Stimulated activated naive CD8-positive, alpha-beta T cell treated with anti-CD3 and anti-CD28 coated beads, Interleukin-15, amount 100 ng/mL, for 72 hours (primary cell): ENCODE measurements around the gene DIP2C.

ENCODE experiments used
- ATAC-seq: fragments of 150-1000 bp; cut with Tn5 transposase; 2 replicates; pipeline ENCODE4 v1.10.0; 2021; ENCODE audit warnings: mild to moderate bottlenecking, moderate library complexity
- DNase-seq, 2 donors: peaks; one replicate each; pipeline ENCODE4 v3.0.0; 2021 to 2022
- H3K27ac Mint-ChIP-seq, 2 donors: one replicate each; pipeline ENCODE4 v1.8.0; 2022; ENCODE audit warnings: mild to moderate bottlenecking in 2 of 2, mixed read lengths in 2 of 2, moderate library complexity in 2 of 2
- H3K27me3 Mint-ChIP-seq: one replicate; pipeline ENCODE4 v1.8.0; 2022; ENCODE audit warnings: mixed read lengths
- H3K4me1 Mint-ChIP-seq: one replicate; pipeline ENCODE4 v1.8.0; 2022; ENCODE audit warnings: mild to moderate bottlenecking, mixed read lengths
- H3K4me3 Mint-ChIP-seq, 2 donors: one replicate each; pipeline ENCODE4 v1.8.0; 2022; ENCODE audit warnings: mild to moderate bottlenecking in 2 of 2, mixed read lengths in 2 of 2, moderate library complexity in 1 of 2
- H3K9me3 Mint-ChIP-seq, 2 donors: one replicate each; pipeline ENCODE4 v1.8.0; 2022; ENCODE audit warnings: mixed read lengths in 2 of 2

Gene DIP2C

GRCh38 chr10:571166-571565 is 118.3 kb downstream of the DIP2C start:
- no peak for ATAC-seq
- H3K27me3 Mint-ChIP-seq, result peaks cover 64% of the 10 kb centered on the region

GRCh38 chr10:570628-571163 is 118.8 kb downstream of the DIP2C start:
- DNase-seq (no peak), ATAC-seq (no peak)
- no peak overlapping the region for H3K4me3 Mint-ChIP-seq
- no peak overlapping the region for H3K27ac Mint-ChIP-seq
- peaks cover 59% of the 10 kb centered on the region for H3K27me3 Mint-ChIP-seq
- peaks cover 7 to 20% of the 10 kb centered on the region in 2 donors for H3K9me3 Mint-ChIP-seq
- no peaks in the 10 kb centered on the region for H3K4me1 Mint-ChIP-seq

More at GRCh38 chr10:571166-571565, 118.3 kb downstream of the DIP2C start:
- H3K4me1 Mint-ChIP-seq, result no peaks in the 10 kb centered on the region
- no peak overlapping the region for H3K27ac Mint-ChIP-seq
- DNase-seq, result no peak
- H3K9me3 Mint-ChIP-seq, result peaks cover 7 to 20% of the 10 kb centered on the region in 2 donors
- no peak overlapping the region for H3K4me3 Mint-ChIP-seq

- DNase-seq (no peak), ATAC-seq (no peak)
- peaks cover 59% of the 10 kb centered on the region for H3K27me3 Mint-ChIP-seq
- peaks cover 7 to 20% of the 10 kb centered on the region in 2 donors for H3K9me3 Mint-ChIP-seq
- no peaks in the 10 kb centered on the region for H3K4me1 Mint-ChIP-seq
- H3K27ac Mint-ChIP-seq, result no peak overlapping the region
- H3K4me3 Mint-ChIP-seq, result no peak overlapping the region
Observed at GRCh38 chr10:569961-570627, 119.4 kb downstream of the DIP2C start.

GRCh38 chr10:568848-569247 is 120.6 kb downstream of the DIP2C start:
- Mint-ChIP-seq H3K27ac (no peak overlapping the region), H3K9me3 (peaks cover 7 to 32% of the 10 kb centered on the region in 2 donors), H3K27me3 (peaks cover 62% of the 10 kb centered on the region), H3K4me1 (no peaks in the 10 kb centered on the region), H3K4me3 (no peak overlapping the region)
- DNase-seq, result no peak
- ATAC-seq, result no peak

- Mint-ChIP-seq H3K9me3 (peaks cover 7 to 41% of the 10 kb centered on the region in 2 donors), H3K4me3 (no peak overlapping the region), H3K27me3 (peaks cover 53% of the 10 kb centered on the region), H3K27ac (no peak overlapping the region), H3K4me1 (no peaks in the 10 kb centered on the region)
- ATAC-seq (no peak), DNase-seq (no peak)
Observed at GRCh38 chr10:567869-568268, 121.6 kb downstream of the DIP2C start.

GRCh38 chr10:566241-566885 is 123.1 kb downstream of the DIP2C start:
- Mint-ChIP-seq H3K4me1 (no peaks in the 10 kb centered on the region), H3K4me3 (no peak overlapping the region), H3K9me3 (peaks cover 7 to 41% of the 10 kb centered on the region in 2 donors), H3K27ac (peak overlapping the region in 1 of 2 donors; percentile 63), H3K27me3 (peaks cover 37% of the 10 kb centered on the region)
- DNase-seq (no peak), ATAC-seq (no peak)

GRCh38 chr10:565676-566075 is 123.8 kb downstream of the DIP2C start:
- no peaks in the 10 kb centered on the region for H3K4me1 Mint-ChIP-seq

GRCh38 chr10:565146-565545 is 124.3 kb downstream of the DIP2C start:
- ATAC-seq (no peak), DNase-seq (no peak)
- H3K9me3 Mint-ChIP-seq, result peaks cover 4 to 35% of the 10 kb centered on the region in 2 donors
- H3K4me1 Mint-ChIP-seq, result no peaks in the 10 kb centered on the region
- H3K4me3 Mint-ChIP-seq, result no peak overlapping the region
- H3K27me3 Mint-ChIP-seq, result peaks cover 25% of the 10 kb centered on the region
- no peak overlapping the region for H3K27ac Mint-ChIP-seq

More at GRCh38 chr10:565676-566075, 123.8 kb downstream of the DIP2C start:
- Mint-ChIP-seq H3K4me3 (no peak overlapping the region), H3K9me3 (peaks cover 7 to 40% of the 10 kb centered on the region in 2 donors), H3K27ac (no peak overlapping the region), H3K27me3 (peaks cover 31% of the 10 kb centered on the region)
- ATAC-seq, result no peak
- no peak for DNase-seq

- no peak overlapping the region for H3K27ac Mint-ChIP-seq
- peaks cover 22% of the 10 kb centered on the region for H3K27me3 Mint-ChIP-seq
- no peak overlapping the region for H3K4me3 Mint-ChIP-seq
- DNase-seq (no peak), ATAC-seq (no peak)
- H3K4me1 Mint-ChIP-seq, result no peaks in the 10 kb centered on the region
- H3K9me3 Mint-ChIP-seq, result peaks cover 4 to 27% of the 10 kb centered on the region in 2 donors
Observed at GRCh38 chr10:563827-564226, 125.6 kb downstream of the DIP2C start.

- Mint-ChIP-seq H3K9me3 (peaks cover 0 to 21% of the 10 kb centered on the region in 2 donors), H3K27me3 (peaks cover 17% of the 10 kb centered on the region), H3K4me1 (peaks cover 2% of the 10 kb centered on the region), H3K4me3 (no peak overlapping the region), H3K27ac (no peak overlapping the region)
- no peak for DNase-seq
- ATAC-seq, result no peak
Observed at GRCh38 chr10:562142-562541, 127.3 kb downstream of the DIP2C start.

GRCh38 chr10:561721-562120 is 127.7 kb downstream of the DIP2C start:
- H3K27ac Mint-ChIP-seq, result no peak overlapping the region
- H3K4me1 Mint-ChIP-seq, result peaks cover 6% of the 10 kb centered on the region

GRCh38 chr10:560314-560992 is 129.0 kb downstream of the DIP2C start:
- Mint-ChIP-seq H3K4me1 (peaks cover 11% of the 10 kb centered on the region), H3K27me3 (peaks cover 27% of the 10 kb centered on the region), H3K9me3 (peaks cover 0 to 21% of the 10 kb centered on the region in 2 donors), H3K27ac (no peak overlapping the region), H3K4me3 (no peak overlapping the region)
- ATAC-seq (no peak), DNase-seq (no peak)

More at GRCh38 chr10:561721-562120, 127.7 kb downstream of the DIP2C start:
- DNase-seq (no peak), ATAC-seq (no peak)
- peaks cover 21% of the 10 kb centered on the region for H3K27me3 Mint-ChIP-seq
- peaks cover 0 to 21% of the 10 kb centered on the region in 2 donors for H3K9me3 Mint-ChIP-seq
- H3K4me3 Mint-ChIP-seq, result no peak overlapping the region

GRCh38 chr10:559767-560047 is 129.8 kb downstream of the DIP2C start:
- Mint-ChIP-seq H3K4me1 (peaks cover 11% of the 10 kb centered on the region), H3K4me3 (no peak overlapping the region), H3K9me3 (peaks cover 0 to 18% of the 10 kb centered on the region in 2 donors), H3K27me3 (peaks cover 19% of the 10 kb centered on the region), H3K27ac (no peak overlapping the region)
- DNase-seq, result no peak
- peak; percentile 31 for ATAC-seq

- H3K4me3 Mint-ChIP-seq, result no peak overlapping the region
- H3K9me3 Mint-ChIP-seq, result peaks cover 0 to 12% of the 10 kb centered on the region in 2 donors
- peaks cover 11% of the 10 kb centered on the region for H3K4me1 Mint-ChIP-seq
- H3K27ac Mint-ChIP-seq, result peak overlapping the region in 1 of 2 donors; percentile 34
- peaks cover 14% of the 10 kb centered on the region for H3K27me3 Mint-ChIP-seq
- ATAC-seq (no peak), DNase-seq (no peak)
Observed at GRCh38 chr10:558891-559766, 130.3 kb downstream of the DIP2C start.

- H3K9me3 Mint-ChIP-seq, result peaks cover 0 to 4% of the 10 kb centered on the region in 2 donors
- DNase-seq, result no peak
- H3K4me3 Mint-ChIP-seq, result no peak overlapping the region
- no peak overlapping the region for H3K27ac Mint-ChIP-seq
- H3K4me1 Mint-ChIP-seq, result peaks cover 11% of the 10 kb centered on the region
- H3K27me3 Mint-ChIP-seq, result peaks cover 18% of the 10 kb centered on the region
- no peak for ATAC-seq
Observed at GRCh38 chr10:558364-558763, 131.1 kb downstream of the DIP2C start.
